ENCODE data around the gene RNU6-9.

- TF ChIP-seq CTCF (IDR thresholded peaks at IDR 0.05) (no peak), POLR2A (IDR thresholded peaks at IDR 0.05) (no peak)
These were observed 4.5 kb upstream of the RNU6-9 start for GRCh38 chr19:888581-889385.

Data from uterus (tissue), 2 donors.